SJCRH30 (cell line): ENCODE data around the gene CNTN4. TPM values are rescaled to one million over a fixed set of nuclear protein-coding genes. Genes with fewer than 3 reads are reported as not detected.
"Not testable (repeated sequence)": the region's sequence is repeated elsewhere in the genome, so short reads cannot be mapped to it uniquely, and the experiment has no call there.

Source experiments
- DNase-seq, 2 experiments: peaks; one replicate each; pipeline ENCODE4 v3.0.0-alpha.2; 2015 to 2020
- H3K27ac ChIP-seq: fragments of 250-450 bp; sonication (Bioruptor Pico); 2 replicates; pipeline ENCODE4 v1.5.1; 2020; ENCODE audit warnings: mild to moderate bottlenecking, moderate library complexity
- H3K27me3 ChIP-seq: fragments of 250-450 bp; sonication (Bioruptor Pico); 2 replicates; pipeline ENCODE4 v1.5.1; 2020; ENCODE audit warnings: mild to moderate bottlenecking, moderate library complexity
- H3K36me3 ChIP-seq: fragments of 250-450 bp; sonication (Bioruptor Pico); 2 replicates; pipeline ENCODE4 v1.5.1; 2020; ENCODE audit warnings: mild to moderate bottlenecking, moderate library complexity
- H3K4me1 ChIP-seq: fragments of 250-450 bp; sonication (Bioruptor Pico); 2 replicates; pipeline ENCODE4 v1.5.1; 2020; ENCODE audit warnings: mild to moderate bottlenecking, moderate library complexity
- H3K4me3 ChIP-seq: fragments of 250-450 bp; sonication (Bioruptor Pico); 2 replicates; pipeline ENCODE4 v1.5.1; 2020; ENCODE audit warnings: mild to moderate bottlenecking, moderate library complexity
- H3K9me3 ChIP-seq: fragments of 250-450 bp; sonication (Bioruptor Pico); replicated peaks from 2 replicates; pipeline ENCODE4 v1.5.1; 2020; ENCODE audit warnings: mild to moderate bottlenecking, moderate library complexity
- total RNA-seq: library from RNA; depleted of rRNA; stranded (reverse); fragments of >200 nt; shearing (Covaris generic); gene quantifications from 2 replicates; pipeline ENCODE4 v1.2.3, GENCODE V29; 2014

Gene CNTN4
- total RNA-seq, 1 experiment from 2014 or later, result 7.6 TPM

- no peak for DNase-seq
- Histone ChIP-seq H3K4me3 (no peak overlapping the region), H3K9me3 (no peaks in the 10 kb centered on the region), H3K4me1 (no peaks in the 10 kb centered on the region), H3K27ac (no peak overlapping the region), H3K27me3 (no peaks in the 10 kb centered on the region), H3K36me3 (no peaks in the 10 kb centered on the region)
Observed at GRCh38 chr3:2897821-2898220, 799.2 kb downstream of the CNTN4 start.

GRCh38 chr3:2898591-2899353, 800.1 kb downstream of the CNTN4 start:
- no peaks in the 10 kb centered on the region for H3K27me3 ChIP-seq
- H3K4me3 ChIP-seq, result no peak overlapping the region
- H3K27ac ChIP-seq, result no peak overlapping the region
- no peaks in the 10 kb centered on the region for H3K36me3 ChIP-seq
- DNase-seq, result no peak
- no peaks in the 10 kb centered on the region for H3K4me1 ChIP-seq
- no peaks in the 10 kb centered on the region for H3K9me3 ChIP-seq

GRCh38 chr3:2904054-2904453, 805.4 kb downstream of the CNTN4 start:
- no peak overlapping the region for H3K4me3 ChIP-seq
- H3K27ac ChIP-seq, result no peak overlapping the region
- H3K4me1 ChIP-seq, result no peaks in the 10 kb centered on the region
- no peaks in the 10 kb centered on the region for H3K27me3 ChIP-seq
- no peaks in the 10 kb centered on the region for H3K9me3 ChIP-seq
- no peak for DNase-seq
- no peaks in the 10 kb centered on the region for H3K36me3 ChIP-seq

GRCh38 chr3:2908693-2909351, 810.2 kb downstream of the CNTN4 start:
- H3K4me3 ChIP-seq, result no peak overlapping the region
- no peaks in the 10 kb centered on the region for H3K4me1 ChIP-seq
- no peak overlapping the region for H3K27ac ChIP-seq
- no peaks in the 10 kb centered on the region for H3K27me3 ChIP-seq
- H3K36me3 ChIP-seq, result no peaks in the 10 kb centered on the region
- no peaks in the 10 kb centered on the region for H3K9me3 ChIP-seq
- no peak for DNase-seq

GRCh38 chr3:2910997-2911396, 812.3 kb downstream of the CNTN4 start:
- Histone ChIP-seq H3K4me3 (no peak overlapping the region), H3K36me3 (no peaks in the 10 kb centered on the region), H3K27me3 (no peaks in the 10 kb centered on the region), H3K27ac (no peak overlapping the region), H3K9me3 (no peaks in the 10 kb centered on the region), H3K4me1 (no peaks in the 10 kb centered on the region)
- DNase-seq, result no peak

GRCh38 chr3:2915826-2916225, 817.2 kb downstream of the CNTN4 start:
- no peaks in the 10 kb centered on the region for H3K27me3 ChIP-seq
- H3K4me3 ChIP-seq, result no peak overlapping the region
- H3K4me1 ChIP-seq, result no peaks in the 10 kb centered on the region
- H3K36me3 ChIP-seq, result no peaks in the 10 kb centered on the region
- no peak for DNase-seq
- no peaks in the 10 kb centered on the region for H3K9me3 ChIP-seq
- H3K27ac ChIP-seq, result no peak overlapping the region

- not testable (repeated sequence) for H3K4me1 ChIP-seq, DNase-seq, H3K9me3 ChIP-seq, H3K27ac ChIP-seq, H3K36me3 ChIP-seq, H3K27me3 ChIP-seq, H3K4me3 ChIP-seq
Observed at GRCh38 chr3:2916640-2917039, 818.0 kb downstream of the CNTN4 start.

GRCh38 chr3:2920103-2920502, 821.4 kb downstream of the CNTN4 start:
- Histone ChIP-seq H3K4me1 (no peaks in the 10 kb centered on the region), H3K27me3 (no peaks in the 10 kb centered on the region), H3K4me3 (no peak overlapping the region)

GRCh38 chr3:2921452-2921851, 822.8 kb downstream of the CNTN4 start:
- Histone ChIP-seq H3K4me1 (no peaks in the 10 kb centered on the region), H3K9me3 (no peaks in the 10 kb centered on the region), H3K4me3 (no peak overlapping the region), H3K27ac (no peak overlapping the region), H3K27me3 (no peaks in the 10 kb centered on the region), H3K36me3 (no peaks in the 10 kb centered on the region)
- no peak for DNase-seq

More at GRCh38 chr3:2920103-2920502, 821.4 kb downstream of the CNTN4 start:
- no peaks in the 10 kb centered on the region for H3K9me3 ChIP-seq
- H3K27ac ChIP-seq, result no peak overlapping the region
- H3K36me3 ChIP-seq, result no peaks in the 10 kb centered on the region
- DNase-seq, result no peak

- Histone ChIP-seq H3K9me3 (no peaks in the 10 kb centered on the region), H3K4me1 (no peaks in the 10 kb centered on the region), H3K4me3 (no peak overlapping the region), H3K27me3 (no peaks in the 10 kb centered on the region), H3K27ac (no peak overlapping the region), H3K36me3 (no peaks in the 10 kb centered on the region)
- peak; percentile 6 to 54 for DNase-seq
Observed at GRCh38 chr3:2921903-2922302, 823.2 kb downstream of the CNTN4 start.

- Histone ChIP-seq H3K27me3 (no peaks in the 10 kb centered on the region), H3K4me3 (no peak overlapping the region), H3K4me1 (no peaks in the 10 kb centered on the region), H3K9me3 (no peaks in the 10 kb centered on the region), H3K27ac (no peak overlapping the region), H3K36me3 (no peaks in the 10 kb centered on the region)
- DNase-seq, result no peak
Observed at GRCh38 chr3:2923390-2923789, 824.7 kb downstream of the CNTN4 start.

GRCh38 chr3:2927259-2927658, 828.6 kb downstream of the CNTN4 start:
- Histone ChIP-seq H3K27me3 (no peaks in the 10 kb centered on the region), H3K4me3 (no peak overlapping the region)
- DNase-seq, result no peak

GRCh38 chr3:2929574-2929973, 830.9 kb downstream of the CNTN4 start:
- no peak overlapping the region for H3K4me3 ChIP-seq
- no peaks in the 10 kb centered on the region for H3K9me3 ChIP-seq
- H3K27me3 ChIP-seq, result no peaks in the 10 kb centered on the region

More at GRCh38 chr3:2927259-2927658, 828.6 kb downstream of the CNTN4 start:
- Histone ChIP-seq H3K27ac (no peak overlapping the region), H3K9me3 (no peaks in the 10 kb centered on the region), H3K4me1 (no peaks in the 10 kb centered on the region), H3K36me3 (no peaks in the 10 kb centered on the region)

GRCh38 chr3:2931265-2931664, 832.6 kb downstream of the CNTN4 start:
- Histone ChIP-seq H3K27me3 (no peaks in the 10 kb centered on the region), H3K9me3 (no peaks in the 10 kb centered on the region), H3K36me3 (no peaks in the 10 kb centered on the region), H3K27ac (no peak overlapping the region), H3K4me1 (no peaks in the 10 kb centered on the region), H3K4me3 (no peak overlapping the region)
- DNase-seq, result no peak

More at GRCh38 chr3:2929574-2929973, 830.9 kb downstream of the CNTN4 start:
- H3K27ac ChIP-seq, result no peak overlapping the region
- H3K36me3 ChIP-seq, result no peaks in the 10 kb centered on the region
- H3K4me1 ChIP-seq, result no peaks in the 10 kb centered on the region
- no peak for DNase-seq

GRCh38 chr3:2934541-2934940, 835.9 kb downstream of the CNTN4 start:
- Histone ChIP-seq H3K9me3 (no peaks in the 10 kb centered on the region), H3K36me3 (no peaks in the 10 kb centered on the region), H3K27me3 (no peaks in the 10 kb centered on the region), H3K27ac (no peak overlapping the region), H3K4me1 (no peaks in the 10 kb centered on the region), H3K4me3 (no peak overlapping the region)
- DNase-seq, result no peak

- no peak overlapping the region for H3K4me3 ChIP-seq
- no peaks in the 10 kb centered on the region for H3K4me1 ChIP-seq
- no peaks in the 10 kb centered on the region for H3K36me3 ChIP-seq
- H3K27me3 ChIP-seq, result no peaks in the 10 kb centered on the region
- H3K9me3 ChIP-seq, result no peaks in the 10 kb centered on the region
- H3K27ac ChIP-seq, result no peak overlapping the region
- no peak for DNase-seq
Observed at GRCh38 chr3:2937055-2937454, 838.4 kb downstream of the CNTN4 start.
